Mucosa of descending colon (tissue), 3 donors: Measurements from ENCODE around the gene GRM4. TPM values are rescaled to one million over a fixed set of nuclear protein-coding genes. Genes with fewer than 3 reads are reported as not detected.

Experiments used
- ATAC-seq: fragments of 200-7000 bp; cut with Tn5 transposase; one replicate; pipeline ENCODE4 v1.9.1; 2020; ENCODE audit warnings: mild to moderate bottlenecking, moderate library complexity
- DNase-seq, 3 donors: peaks; one replicate each; pipeline ENCODE4 v3.0.0-alpha.2; 2020
- H3K36me3 ChIP-seq: fragments of 200-600 bp; one replicate; pipeline ENCODE4 v1.8.0; 2021; ENCODE audit warnings: low read depth, mild to moderate bottlenecking
- H3K4me1 ChIP-seq: fragments of 200-600 bp; one replicate; pipeline ENCODE4 v1.8.0; 2021; ENCODE audit warnings: low read depth, mild to moderate bottlenecking
- H3K4me3 ChIP-seq: fragments of 200-600 bp; one replicate; pipeline ENCODE4 v1.8.0; 2021; ENCODE audit warnings: mild to moderate bottlenecking
- H3K9me3 ChIP-seq: fragments of 200-600 bp; one replicate; pipeline ENCODE4 v1.8.0; 2021; ENCODE audit warnings: mild to moderate bottlenecking
- intact Hi-C, 2 donors: fragments of 100-400 bp; cut with DNase I in 1 of 2; cut with micrococcal nuclease in 1 of 2; formaldehyde crosslinking; loops; one replicate each; pipeline versions ENCODE4 v1.11.0 to v1.11.1; 2022; cut with DNase I, micrococcal nuclease
- total RNA-seq, 3 donors: library from RNA; stranded (reverse); fragmentation: NEBNext Ultra II Directional in 2 of 3; extraction: Animal tissue kit (Norgen Biotek cat#: 25700) in 2 of 3; gene quantifications; one replicate each; pipeline versions ENCODE4 v1.2.1 to v1.2.4, GENCODE V29; 2021 to 2023
- TF ChIP-seq, protein P1 (sequence below): fragments of 200-600 bp; IDR thresholded peaks from one replicate; pipeline ENCODE4 v1.8.0; 2022; ENCODE audit warnings: antibody characterized with exemption, mild to moderate bottlenecking
- donor health status: DM: no; HTN: no; CAD: no; lungs with moderate emphysema.
- donor health status: DM: no; HTN: no; CAD: no.
- donor health status: DM: no; HTN: yes; CAD: no.

Gene GRM4
- total RNA-seq, 3 donors from 2014 or later = 0.22 to 0.25 TPM; not detected in 1

- intact Hi-C loops = loop anchor here in 1 of 2 donors (10.0 kb wide), 2 partner anchors 101 to 391 kb away; no protein-coding TSS in a partner anchor
- Histone ChIP-seq H3K4me3 (no peak overlapping the region), H3K9me3 (peaks cover 12% of the 10 kb centered on the region), H3K36me3 (no peaks in the 10 kb centered on the region), H3K4me1 (peaks cover 8% of the 10 kb centered on the region)
- TF ChIP-seq, protein P1, sequence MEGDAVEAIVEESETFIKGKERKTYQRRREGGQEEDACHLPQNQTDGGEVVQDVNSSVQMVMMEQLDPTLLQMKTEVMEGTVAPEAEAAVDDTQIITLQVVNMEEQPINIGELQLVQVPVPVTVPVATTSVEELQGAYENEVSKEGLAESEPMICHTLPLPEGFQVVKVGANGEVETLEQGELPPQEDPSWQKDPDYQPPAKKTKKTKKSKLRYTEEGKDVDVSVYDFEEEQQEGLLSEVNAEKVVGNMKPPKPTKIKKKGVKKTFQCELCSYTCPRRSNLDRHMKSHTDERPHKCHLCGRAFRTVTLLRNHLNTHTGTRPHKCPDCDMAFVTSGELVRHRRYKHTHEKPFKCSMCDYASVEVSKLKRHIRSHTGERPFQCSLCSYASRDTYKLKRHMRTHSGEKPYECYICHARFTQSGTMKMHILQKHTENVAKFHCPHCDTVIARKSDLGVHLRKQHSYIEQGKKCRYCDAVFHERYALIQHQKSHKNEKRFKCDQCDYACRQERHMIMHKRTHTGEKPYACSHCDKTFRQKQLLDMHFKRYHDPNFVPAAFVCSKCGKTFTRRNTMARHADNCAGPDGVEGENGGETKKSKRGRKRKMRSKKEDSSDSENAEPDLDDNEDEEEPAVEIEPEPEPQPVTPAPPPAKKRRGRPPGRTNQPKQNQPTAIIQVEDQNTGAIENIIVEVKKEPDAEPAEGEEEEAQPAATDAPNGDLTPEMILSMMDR = no peak
- ATAC-seq = no peak
- DNase-seq = no peak
Observed at GRCh38 chr6:34155471-34156300, 9.8 kb upstream of the GRM4 start.

DNA sequence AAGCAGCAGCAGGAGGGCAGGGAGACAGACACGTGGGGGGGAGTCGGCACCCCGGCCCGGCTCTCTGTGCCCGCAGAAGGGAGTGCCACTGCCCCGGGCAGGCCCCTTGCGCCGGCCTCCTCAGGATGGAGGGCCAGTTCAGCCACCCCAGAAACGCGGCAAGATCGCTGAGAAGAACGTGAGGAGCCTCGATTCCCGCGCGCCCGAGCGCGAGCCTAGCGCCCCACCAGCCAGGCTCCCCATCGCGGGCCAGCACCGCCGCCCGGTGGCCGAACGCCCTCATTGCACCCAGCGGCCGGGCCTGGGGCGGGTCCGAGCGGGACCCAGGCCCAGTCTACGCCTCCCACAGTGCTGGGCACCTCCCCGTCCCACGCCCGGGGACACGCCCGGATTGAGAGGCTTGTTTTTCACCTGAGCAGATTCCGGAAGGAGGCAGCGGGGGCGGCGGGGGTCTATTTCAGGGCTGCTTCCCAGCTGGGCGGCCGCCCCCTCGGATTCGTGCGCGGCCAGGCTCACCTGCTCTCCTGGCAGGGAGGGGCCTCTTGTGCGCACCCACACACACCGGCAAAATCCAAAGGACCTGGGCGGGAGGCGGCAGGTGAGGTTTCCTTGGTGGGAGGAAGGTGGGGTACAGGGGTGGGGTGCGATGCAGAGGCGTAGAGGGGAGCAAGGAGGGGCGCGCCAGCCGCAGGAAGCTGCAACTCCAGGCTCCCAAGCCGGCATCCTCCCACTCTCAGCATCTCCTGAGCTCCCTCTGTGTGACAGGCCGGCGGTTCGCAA lies 9.0 kb upstream of the GRM4 start:
- Histone ChIP-seq H3K9me3 (peaks cover 8% of the 10 kb centered on the region), H3K36me3 (no peaks in the 10 kb centered on the region), H3K4me3 (no peak overlapping the region), H3K4me1 (peaks cover 8% of the 10 kb centered on the region)
- peak in 2 of 3 donors; percentile 57 to 69 for DNase-seq
- TF ChIP-seq, protein P1 = peak; percentile 93
- peak; percentile 83 for ATAC-seq
- intact Hi-C loops = loop anchor here (5.0 to 10.0 kb wide), 3 partner anchors 100 to 390 kb away; no protein-coding TSS in a partner anchor

- DNase-seq = no peak
- no peak for ATAC-seq
- Histone ChIP-seq H3K4me1 (peaks cover 8% of the 10 kb centered on the region), H3K4me3 (no peak overlapping the region), H3K36me3 (no peaks in the 10 kb centered on the region), H3K9me3 (no peaks in the 10 kb centered on the region)
- intact Hi-C loops = loop anchor here (5.0 to 10.0 kb wide), 3 partner anchors 98 to 388 kb away; no protein-coding TSS in a partner anchor
- TF ChIP-seq, protein P1 = no peak
Observed at GRCh38 chr6:34152806-34153520, 7.1 kb upstream of the GRM4 start.

GRCh38 chr6:34152042-34152524 lies 6.2 kb upstream of the GRM4 start:
- H3K9me3 ChIP-seq = no peaks in the 10 kb centered on the region
- DNase-seq = peak in 1 of 3 donors; percentile 3
- TF ChIP-seq, protein P1 = no peak
- peaks cover 8% of the 10 kb centered on the region for H3K4me1 ChIP-seq
- intact Hi-C loops = loop anchor here (5.0 to 10.0 kb wide), 3 partner anchors 97 to 387 kb away; no protein-coding TSS in a partner anchor
- ATAC-seq = no peak
- H3K4me3 ChIP-seq = no peak overlapping the region
- no peaks in the 10 kb centered on the region for H3K36me3 ChIP-seq
